ENCODE measurements around the gene TMEM252.
A peak's percentile ranks its signal among the peaks of the same experiment; 100 is the strongest.

Gene TMEM252

DNA sequence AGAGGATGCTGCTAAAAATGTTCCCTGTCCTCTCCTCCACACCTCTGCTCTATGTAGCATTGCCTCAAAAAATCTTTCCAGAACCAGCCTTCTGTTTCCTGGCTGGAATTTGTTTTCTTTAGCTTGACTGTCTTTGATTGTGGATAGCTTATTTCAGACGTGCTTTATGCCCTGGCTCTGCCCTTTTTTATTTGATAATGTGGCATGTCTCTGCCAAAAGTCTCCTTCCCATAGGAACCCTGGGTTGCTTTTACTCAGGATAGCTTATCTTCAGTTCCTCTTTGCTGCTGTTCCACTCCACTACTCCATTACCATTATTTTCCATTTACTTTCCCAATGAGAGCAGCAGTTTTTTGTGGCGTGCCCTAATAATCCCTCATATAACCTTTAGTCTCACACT lies 885 bp upstream of the TMEM252 start:
- no peak for DNase-seq

DNA sequence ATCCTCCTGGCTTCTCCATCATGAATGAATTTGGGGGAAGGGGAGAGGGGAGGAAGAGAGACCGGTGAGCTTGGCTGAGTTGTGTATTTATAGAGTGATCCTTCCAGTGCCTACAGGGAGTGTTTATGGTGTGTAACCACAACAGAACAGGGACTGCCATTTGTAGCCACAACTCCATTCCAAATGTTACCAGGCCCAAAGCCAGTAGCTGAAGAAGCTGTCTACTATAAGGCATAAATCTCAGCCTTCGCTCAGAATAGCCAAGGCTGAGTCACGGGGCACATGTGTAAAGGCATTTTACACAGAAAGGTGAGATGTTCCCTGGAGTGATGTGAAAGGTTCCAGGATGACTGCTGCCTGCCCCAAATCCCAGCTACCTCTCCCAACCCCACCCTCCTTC lies 2.5 kb downstream of the TMEM252 start:
- DNase-seq: no peak

DNA sequence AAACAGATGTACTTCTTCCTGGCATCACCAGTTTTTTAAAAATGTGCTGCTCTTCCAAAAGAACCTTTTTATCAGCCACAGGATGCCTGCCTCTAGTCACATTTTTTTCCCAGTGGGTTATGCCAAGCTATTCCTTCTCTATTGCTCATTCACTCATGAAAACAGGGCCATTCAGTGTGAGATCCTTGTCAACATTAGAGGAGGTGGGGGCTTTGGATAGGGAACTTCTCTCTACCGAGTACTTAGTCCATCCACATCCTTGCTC lies 3.1 kb downstream of the TMEM252 start:
- no peak for DNase-seq

DNA sequence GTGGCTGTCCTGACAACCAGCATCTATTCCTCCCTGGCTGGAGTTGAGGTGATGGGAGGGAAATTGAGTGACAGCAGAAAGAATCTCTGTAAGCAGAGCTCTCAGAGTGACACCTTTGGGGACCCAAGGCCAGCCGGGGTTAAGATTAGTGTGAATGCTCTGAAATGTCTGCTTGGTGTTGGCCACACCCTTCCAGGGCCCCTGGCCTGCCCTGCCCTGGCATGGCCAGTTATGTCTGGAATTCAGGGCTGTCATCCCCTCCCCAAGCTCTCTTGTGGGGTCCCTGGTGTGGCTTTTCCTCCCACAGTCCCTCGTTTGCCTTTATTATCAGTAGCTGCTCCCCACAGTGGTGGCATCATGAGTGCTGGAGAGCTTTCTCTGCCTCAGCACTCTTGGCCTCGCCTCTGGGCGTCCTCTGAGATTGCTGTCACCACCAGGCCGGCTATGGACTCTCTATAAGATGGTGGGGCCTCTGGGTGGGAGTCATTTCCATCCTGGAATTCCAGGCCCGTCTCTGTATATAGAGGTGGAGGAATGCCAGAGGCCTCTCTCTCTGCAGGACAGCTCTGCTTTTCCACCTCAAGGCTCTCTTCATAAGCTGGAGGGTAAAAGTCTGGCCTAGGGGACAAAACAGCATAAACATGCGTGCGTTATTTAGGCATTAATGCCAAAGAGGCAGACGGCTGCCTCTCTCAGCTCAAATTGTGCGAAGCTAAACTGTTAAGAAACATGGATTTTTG lies 3.6 kb downstream of the TMEM252 start:
- no peak for DNase-seq

DNA sequence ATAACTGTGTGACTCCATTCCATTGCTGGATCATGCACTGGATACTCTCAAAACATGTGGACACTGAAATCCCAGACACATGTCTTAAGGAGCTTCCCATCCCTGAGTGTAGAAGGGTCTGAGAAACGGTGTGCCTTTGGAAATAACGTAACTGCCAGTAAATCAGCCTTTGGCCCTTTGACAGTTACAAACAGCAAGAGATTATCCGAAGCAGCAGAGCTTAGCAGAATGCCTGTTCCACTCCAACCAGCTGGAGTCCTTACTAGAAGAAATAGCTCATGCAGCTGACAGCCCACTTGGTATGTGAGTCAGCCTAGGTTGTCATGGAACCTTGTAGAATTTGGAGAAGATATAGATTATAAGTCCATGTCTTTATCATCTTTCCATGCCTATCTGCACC lies 7.0 kb downstream of the TMEM252 start:
- no peak for DNase-seq

DNA sequence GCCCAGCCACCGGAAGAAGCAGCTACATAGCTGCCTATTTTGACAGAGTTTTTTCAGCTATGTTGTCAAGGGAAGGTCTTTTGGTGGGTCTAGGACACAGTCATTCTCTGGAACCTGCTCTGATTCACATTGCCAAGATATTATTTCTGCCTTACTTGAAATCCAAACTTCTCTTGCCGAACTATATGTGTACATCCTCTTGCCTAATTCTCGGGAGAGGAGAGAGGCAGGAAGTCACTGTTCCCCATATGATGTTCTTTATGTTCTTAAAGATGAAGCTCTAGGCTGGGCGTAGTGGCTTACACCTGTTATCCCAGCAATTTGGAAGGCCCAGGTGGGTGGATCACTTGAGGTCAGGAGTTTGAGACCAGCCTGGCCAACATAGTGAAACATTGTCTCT lies 8.6 kb downstream of the TMEM252 start:
- DNase-seq: no peak

DNA sequence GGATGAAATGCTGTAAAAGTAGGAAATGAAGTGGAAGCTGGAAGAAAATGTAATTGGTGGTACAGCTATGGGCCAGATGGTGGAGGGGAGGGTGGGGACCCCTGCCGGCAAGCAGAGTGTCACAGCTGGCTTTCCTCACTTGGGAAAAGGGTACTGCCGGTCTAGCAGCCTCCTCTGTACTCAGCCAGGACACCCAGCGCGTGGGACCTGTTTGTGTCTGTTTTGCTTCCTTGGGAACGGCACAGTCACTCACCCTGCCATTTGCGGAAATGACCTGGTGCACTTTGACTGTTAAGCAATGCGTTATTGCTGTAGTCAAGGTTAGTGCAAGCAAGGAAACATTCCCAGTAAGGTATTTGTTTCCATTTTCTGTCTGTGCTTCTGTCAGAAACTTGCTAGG lies 10.1 kb downstream of the TMEM252 start:
- DNase-seq: no peak

DNA sequence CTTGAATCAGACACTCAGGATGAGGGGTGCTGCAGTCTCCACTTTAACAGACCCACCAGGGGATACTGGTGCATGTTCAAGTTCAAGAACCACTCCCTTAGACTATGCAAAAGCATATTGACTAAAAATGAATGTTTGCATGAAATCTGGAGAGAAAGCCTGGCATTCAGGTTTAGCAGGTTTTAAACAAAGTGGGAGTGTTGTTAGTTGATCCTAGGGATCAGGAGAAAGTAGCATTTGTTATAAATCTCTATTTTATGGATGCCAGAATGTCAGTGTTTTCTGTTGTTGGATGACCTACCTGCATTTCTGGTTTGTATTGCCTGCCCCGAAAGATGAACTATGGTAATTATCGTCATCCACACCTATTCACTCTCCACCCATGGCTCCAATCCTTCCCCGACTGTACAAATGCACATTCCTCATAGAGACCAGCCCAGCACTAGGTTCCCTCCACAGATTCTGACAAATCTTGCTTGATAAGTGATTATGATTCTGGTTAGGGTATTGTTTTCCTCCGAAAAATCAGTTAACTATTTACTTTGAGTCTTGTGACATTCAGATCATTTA lies 17.2 kb downstream of the TMEM252 start:
- no peak for DNase-seq

DNA sequence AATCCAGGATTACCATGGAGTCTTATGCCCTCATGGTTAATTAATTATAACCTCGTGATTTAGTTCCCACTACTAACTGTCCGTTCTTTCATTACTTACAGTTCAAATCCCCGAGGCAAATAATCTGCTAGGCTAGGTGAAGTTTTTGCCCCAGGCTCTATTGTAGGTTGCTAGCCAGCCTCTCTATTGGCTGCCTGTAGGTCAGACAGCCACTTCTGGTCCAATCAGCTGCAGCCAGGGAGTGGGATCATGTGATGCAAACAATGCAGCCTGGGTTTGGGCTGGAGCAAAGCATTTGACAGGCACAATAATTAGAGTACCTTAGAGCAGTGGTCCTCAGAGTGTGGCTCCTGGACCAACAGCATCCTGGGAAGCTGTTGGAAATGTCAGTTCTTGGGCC lies 17.7 kb downstream of the TMEM252 start:
- DNase-seq: no peak

DNA sequence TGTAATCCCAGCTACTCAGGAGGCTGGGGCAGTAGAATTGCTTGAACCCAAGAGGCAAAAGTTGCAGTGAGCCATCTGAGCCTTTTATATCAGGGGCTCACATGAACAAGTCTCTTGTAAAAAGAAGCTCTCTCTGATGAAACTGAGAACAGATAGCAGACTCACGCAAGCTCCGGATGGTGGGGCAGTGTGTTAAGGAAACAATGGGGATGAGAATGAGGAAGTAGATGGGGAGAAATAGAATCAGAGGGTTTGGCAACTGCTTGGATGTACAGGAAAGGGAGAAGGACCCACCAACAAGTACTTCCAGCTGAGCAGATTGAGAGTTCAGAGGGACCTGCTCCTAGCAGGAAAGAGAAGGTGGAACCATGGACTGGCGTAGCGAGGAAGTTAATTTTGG lies 18.6 kb downstream of the TMEM252 start:
- DNase-seq: peak; percentile 80

DNA sequence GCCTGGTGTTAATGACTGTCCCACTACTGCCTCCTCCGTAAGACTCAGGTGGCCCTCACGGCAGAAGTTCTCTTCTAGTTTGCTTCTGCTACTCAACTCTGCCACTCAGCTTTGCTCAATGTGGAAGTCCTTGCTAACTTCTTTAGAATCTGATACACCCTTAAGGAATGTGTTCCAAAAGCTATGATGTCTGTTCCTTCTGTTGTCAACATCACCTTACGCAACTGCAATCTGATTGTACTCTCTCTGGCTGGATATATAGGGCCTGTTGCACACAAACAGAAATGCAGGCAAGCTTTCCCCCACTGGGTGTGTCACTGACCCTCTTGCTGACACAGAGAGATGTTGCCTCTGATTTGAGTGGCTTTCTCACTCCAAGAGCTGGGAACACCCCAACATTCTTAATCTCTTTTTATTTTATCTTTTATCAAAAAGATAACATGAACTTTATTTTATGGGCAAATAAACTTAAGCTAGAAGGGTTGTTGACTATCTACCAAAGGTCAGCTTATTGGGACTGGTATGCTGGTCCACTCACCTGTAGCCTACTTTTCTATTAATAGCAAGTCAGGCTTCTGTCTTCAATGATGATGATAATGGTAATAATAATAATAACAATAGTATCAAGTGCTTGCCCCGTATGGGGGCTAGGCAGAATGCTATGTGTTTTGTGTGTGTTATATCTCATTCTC lies 25.2 kb downstream of the TMEM252 start:
- DNase-seq: peak; percentile 21

DNA sequence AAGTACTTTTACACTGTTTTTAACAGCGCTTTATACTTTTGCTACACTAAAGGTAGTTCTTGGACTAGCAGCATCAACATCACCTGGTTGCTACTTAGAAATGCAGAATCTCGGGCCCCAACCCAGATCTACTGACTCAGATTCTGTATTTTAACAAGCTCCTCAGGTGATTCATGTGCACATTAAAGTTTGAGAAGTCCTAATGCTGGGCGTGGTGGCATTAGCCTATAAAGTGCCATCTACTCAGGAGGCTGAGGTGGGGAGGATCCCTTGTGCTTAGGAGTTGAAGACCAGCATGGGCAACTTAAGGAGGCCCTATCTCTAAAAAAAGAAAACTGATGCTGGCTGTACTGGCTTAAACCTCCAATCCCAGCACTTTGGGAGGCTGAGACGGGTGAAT lies 26.7 kb downstream of the TMEM252 start:
- no peak for DNase-seq

DNA sequence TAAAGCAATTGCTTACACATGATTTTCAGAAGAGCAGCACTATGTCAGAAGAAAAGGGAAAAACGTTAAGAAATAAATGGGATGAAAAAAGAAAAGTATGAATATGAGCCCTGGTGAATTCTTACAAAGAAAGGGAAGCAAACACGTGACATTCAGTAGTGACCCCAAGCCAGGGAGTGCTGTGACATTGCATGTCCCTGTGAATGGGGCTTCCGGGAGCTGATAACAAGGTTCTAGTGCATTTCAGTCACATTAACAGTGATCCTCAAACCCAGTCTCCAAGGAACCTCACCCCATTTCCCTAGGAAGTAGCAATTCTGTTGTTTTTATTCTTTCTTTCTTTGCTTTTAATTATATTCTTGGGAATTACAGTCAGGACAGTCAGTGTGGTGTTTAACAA lies 27.3 kb downstream of the TMEM252 start:
- no peak for DNase-seq

DNA sequence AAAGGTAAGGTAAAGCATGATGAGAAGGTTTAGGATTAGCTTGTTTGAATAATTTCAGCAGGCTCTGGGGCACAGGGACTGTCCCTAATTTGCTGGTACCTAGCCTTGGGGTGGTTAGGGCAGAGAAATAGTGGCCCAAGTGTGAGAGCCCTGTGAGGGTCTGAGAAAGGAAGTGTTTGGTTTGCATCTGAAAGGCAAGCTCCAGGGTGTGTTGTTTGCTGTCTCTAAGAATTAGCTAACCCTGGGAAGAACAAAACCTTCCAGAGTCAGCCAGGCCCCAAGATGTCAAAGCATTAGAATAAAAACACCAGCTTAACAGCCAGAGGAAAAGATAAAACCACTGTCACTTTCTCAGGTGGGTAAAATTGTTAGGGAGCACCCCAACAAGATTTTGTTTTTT lies 31.0 kb downstream of the TMEM252 start:
- no peak for DNase-seq

DNA sequence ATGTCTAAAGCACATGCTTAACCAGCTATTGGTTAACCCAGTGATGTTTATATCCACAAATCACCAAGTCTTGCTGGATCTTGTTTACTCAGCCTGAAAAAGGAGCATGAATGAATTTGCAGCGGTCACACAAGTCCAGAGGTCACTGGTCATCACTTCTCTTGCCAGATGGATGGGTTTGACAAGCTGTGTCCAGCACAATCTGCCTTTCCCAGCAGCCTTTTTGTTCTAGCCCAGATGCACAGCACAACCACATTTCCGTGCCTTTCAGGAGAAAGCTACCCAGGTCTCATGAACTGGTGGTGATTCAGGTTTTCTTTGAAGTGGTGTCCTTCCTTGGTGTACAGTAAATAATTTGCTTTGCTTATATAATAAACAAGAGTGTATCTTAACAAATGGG lies 32.1 kb downstream of the TMEM252 start:
- no peak for DNase-seq

DNA sequence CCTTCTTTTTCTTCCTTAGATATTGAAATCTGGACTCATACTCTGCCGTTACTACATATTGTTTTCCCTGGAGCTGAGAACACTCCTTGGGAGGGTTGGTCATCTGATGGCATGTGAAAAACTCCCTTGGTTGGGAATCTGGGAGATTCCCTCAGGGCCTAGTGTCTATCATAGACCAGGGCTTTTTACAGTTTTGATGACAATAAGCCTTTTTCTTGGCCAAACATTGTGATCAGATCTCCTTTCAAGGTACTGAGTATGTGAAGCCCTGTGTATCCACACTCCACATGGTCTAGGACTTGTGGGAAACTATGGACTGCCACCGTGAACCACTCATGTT lies 32.9 kb downstream of the TMEM252 start:
- DNase-seq: no peak

DNA sequence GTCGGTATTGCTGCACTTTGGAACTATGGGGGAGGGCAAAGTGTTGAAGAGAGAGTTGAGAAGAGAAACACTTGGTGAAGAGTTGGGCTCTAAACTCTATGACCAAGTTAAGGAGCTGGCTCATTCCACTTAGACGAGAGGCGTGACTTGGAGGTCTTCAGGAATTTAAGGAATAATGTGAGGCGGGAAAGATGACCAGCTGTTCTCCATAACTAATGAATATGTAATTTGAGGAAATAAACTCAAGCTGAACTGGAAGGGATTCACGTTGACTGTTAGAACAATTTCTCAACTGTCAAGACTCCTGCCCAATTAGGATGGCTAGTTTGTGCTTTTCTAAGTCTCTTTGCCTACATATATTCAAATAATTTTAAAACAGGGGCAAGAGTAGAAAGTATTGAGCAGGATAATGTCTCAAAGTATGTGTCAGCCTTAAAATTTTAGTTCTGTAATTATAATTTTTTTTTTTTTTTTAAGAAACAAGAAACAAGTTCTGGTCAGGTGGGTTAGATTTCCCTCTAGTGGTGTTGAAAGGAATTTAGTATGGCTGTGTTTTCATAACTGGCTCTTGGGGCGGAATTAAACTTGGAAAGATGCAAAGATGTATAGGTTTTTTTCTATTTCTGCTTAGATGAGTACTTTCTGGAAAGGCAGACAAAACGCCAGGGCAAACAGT lies 33.4 kb downstream of the TMEM252 start:
- DNase-seq: peak; percentile 69

DNA sequence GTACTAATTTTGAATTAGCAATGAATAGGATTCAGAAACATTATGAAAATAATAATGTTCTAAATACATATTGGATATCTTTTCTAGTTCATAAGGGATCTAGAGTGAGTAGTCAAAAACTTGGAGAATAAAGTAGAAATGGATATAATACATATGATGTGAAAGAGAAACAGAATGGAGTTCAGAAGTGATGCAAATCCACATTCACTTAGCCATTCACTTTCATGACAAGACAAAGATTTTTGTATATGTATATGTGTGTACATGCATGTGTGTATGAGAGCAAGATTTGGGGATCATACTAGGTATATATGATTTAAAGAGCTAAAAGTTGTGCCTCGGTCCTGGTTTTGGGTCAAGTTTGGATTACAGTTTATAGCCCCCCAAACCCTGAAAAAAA lies 34.1 kb downstream of the TMEM252 start:
- no peak for DNase-seq

DNA sequence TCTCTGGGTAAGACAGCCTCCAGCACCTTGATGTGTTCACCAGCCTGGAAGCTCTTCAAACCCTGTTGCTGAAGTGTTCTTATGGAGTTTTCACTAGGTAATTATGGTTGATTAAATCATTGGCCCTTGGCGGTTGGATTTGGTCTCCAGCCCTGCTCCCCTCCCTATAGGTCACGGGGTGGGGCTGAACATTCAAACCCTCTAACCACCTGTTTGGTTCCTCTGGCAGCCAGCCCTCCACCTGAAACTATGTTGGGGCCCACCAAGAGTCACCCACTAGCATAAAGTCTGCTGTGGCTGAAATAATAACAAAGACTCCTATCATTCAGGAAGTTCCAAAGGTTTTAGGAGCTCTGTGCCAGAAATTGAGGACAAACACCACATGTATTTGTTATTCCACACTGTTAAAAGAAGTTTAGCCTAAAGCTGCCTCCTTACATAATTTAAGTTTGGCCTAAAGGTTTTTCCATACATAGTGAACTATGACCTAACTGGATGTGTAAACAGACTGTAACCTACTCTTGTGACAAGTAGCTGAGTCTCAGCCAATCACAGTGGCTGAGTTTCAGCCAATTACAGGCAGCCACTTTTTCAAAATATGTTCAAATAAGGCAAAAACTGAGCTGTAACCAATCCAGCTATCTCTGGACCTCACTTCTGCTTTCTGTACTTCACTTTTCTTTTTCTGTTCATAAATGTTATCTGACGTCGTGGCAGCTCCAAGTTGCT lies 34.8 kb downstream of the TMEM252 start:
- peak; percentile 71 for DNase-seq

DNA sequence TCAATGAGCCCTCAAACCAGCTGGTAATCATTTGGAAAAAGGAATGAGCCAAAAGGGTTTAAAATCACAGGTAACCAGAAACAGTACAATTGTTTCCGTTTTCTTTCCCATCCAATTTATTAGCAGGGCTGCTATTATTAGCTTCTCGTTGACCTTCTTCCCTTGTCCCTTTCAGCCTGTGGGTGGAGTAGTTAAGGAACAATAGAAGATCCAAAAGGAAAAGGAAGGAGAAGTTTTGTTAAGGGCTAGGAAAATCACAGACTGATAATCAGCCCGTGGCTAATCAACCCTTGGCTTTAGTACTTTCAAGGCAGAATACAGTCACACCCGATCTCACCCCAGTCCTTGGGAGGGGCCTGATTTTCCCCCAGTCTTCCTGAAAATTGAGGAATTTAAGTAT lies 38.4 kb downstream of the TMEM252 start:
- DNase-seq: no peak

DNA sequence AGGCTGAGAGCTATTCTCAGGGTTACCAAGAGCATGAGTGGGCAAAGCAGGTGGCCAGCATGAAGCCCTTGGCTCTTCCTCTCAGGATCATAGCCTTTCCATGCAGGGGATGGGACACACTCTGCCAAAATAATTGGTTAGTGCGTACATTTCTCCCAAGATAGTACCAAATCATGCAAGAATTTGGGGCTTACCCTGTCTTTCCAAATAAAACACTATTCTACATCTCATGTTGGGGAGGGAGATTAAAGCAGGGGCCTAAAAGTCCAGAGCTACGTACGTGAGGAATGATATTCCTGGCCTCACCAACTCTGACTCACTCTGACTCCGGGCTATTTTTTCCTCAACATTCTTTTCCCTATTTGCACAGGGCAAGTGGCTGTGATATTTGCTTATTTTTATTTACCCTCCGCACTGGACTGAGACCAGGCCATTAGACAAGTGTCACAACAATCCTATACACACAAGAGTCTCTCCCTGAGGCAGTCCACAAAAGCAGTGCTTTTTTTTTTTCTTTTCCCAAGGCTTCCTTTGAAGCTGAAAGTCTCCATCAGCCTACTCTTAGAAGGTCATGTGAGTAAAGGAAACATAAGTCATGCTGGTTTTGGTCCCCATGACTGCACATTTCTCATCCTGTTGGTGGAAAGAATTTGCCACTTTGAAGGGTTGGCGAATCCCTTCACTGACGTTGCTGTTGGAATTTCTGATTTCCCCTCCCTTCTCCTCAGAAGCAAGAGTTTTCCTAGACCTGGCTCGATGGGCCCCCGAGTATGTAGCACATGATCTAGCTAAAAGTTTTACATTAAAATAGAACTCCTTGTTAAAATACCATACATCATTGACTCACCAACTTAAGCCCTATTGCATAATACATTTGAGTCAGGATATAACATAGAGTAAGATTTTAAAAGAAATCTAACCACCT lies 40.0 kb downstream of the TMEM252 start:
- no peak for DNase-seq

DNA sequence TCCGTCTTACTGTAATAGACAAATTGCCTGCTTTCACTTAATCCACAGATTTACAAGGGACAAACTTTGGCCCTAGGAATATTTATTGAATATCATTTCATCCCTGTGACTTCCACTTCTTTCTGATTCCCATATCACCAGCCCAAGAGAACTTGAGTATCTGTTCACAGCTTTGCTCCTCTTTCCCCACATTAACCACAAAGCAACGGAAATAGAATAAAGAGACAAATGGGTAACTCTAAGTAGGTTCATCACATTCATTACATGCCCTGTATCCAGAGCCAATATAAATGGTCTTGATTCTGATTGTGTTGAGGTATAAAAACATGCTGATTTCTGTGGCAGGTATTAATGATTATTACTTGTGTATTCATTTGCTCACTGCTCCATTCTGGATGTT lies 41.9 kb downstream of the TMEM252 start:
- DNase-seq: peak; percentile 40

DNA sequence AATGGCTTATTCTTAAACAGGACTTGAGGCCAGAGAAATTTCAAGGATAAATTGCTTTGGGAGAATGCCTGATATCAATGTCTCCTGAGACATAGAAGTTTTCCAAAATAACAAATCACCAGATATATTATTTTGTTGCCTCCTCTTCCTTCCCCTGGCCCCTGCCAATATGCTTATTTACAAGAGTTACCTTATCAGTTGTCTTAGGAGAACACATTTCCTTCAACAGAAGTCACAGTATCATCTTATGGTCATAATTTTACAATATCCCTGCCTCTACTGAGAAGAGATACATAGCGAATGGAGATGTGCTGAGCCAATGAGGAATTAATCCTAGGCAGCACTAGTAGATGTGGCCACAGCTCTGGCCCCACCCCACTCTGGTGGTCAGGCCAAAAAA lies 43.1 kb downstream of the TMEM252 start:
- no peak for DNase-seq

Measured in hematopoietic multipotent progenitor cell treated with erythropoietin and hydrocortisone succinate and interleukin-3 and kit ligand, for 4 days (in vitro differentiated cells).